CD4-positive, alpha-beta T cell treated with Interleukin-1 beta for 1 hour (primary cell): ENCODE measurements around the gene SHQ1.
A peak's percentile ranks its signal among the peaks of the same experiment; 100 is the strongest.
"Not testable (repeated sequence)": the region's sequence is repeated elsewhere in the genome, so short reads cannot be mapped to it uniquely, and the experiment has no call there.

ENCODE experiments used
- DNase-seq, 2 donors: peaks; one replicate each; pipeline ENCODE4 v3.0.0-alpha.2; 2020 to 2022

The SHQ1 gene

DNA sequence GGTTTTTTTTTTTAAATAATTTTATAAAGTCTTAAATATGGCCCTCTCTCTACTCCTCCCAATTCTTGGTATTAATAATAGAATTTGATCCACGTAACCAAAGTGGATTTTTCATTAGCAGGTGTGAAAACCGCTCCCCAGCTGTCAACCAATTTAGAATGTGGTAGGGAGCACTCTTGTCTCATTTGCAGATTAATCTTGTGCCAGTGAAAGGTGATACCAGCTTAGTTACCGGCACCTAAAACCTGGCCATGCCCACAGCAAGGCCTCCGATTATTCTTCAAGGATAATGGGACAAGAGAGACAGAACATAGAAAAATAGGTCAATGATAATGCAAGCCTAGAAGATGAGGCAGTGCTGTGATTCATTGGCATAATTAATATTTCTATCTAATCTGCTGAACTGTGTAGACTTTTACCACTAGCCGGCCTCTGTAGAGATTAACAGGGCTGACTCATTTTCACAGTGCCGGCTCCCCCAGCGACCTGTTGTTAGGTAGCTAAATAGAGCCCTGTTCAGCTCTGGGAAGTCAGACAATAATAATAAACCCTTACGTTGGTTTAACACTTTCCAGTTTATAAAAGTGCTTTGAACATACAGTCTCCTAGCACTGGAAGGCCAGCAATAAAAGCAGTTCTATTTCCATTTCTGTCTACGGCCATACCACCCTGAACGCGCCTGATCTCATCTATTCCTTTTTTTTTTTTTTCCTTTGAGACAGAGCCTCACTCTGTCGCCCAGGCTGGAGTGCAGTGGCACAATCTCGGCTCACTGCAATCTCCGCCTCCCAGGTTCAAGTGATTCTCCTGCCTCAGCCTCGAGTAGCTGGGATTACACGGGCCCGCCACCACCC lies 102.9 kb downstream of the SHQ1 start:
- DNase-seq = no peak

DNA sequence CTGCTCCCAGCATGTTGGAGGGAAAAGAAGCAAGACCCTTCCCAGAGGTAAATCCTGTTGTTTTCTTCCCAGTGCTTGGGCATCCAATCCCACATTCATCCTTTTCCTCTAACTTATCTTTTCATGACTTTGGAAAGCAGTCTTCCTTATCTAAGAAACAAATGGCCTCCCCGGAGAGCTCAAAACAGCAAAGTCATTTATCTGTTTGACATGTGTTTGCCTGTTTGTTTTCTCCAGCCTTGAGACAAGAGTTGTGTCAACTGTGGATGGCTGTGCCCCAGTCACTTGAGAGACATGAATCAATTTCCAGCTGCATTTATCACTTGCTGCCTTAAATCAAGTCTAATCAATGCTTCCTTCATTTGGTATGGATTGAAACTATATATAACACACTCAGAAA lies 103.9 kb downstream of the SHQ1 start:
- no peak for DNase-seq

DNA sequence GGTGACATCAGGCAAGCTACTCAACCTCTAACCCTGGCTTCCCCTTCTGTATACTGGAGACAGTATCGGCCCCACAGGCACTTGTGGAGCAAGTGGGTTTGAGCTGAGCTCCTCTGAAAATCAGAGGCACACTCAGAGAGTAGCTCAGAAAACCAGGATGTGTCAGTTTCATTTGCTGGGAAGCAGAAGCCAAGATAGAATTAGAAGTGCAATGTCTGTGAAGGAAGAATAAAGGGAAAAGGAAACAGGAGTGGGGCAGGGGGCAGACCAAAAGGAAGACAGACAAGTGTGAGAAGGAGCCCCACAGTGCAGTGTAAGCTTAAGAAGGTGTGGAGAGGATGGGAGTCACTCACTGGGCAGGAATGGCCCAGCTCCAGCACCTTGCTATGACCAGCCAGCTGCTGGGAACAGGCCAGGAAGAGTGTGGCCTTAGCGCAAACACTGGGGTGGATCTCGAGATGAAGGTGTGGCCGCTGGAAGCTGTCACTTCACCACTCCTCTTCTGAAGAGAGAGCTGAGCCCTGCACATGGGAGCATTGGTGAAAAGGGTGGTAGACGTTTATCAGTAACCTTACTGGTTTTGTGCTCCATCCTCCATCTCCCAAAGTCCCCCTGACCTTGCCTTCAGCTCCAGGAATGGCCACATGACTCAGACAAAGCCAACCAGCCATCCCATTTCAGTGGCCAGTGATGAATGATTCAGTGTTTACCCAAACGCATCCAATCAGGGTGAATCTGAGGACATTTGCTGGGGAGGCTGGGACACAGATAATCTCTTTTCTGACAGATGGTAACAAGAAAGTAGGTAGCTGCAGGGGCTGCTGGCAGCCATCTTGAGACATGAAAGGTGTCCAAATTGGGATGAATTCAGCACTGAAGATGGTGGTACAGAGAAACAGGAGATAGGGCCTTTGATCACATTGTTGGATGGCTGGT lies 108.4 kb downstream of the SHQ1 start:
- no peak for DNase-seq

DNA sequence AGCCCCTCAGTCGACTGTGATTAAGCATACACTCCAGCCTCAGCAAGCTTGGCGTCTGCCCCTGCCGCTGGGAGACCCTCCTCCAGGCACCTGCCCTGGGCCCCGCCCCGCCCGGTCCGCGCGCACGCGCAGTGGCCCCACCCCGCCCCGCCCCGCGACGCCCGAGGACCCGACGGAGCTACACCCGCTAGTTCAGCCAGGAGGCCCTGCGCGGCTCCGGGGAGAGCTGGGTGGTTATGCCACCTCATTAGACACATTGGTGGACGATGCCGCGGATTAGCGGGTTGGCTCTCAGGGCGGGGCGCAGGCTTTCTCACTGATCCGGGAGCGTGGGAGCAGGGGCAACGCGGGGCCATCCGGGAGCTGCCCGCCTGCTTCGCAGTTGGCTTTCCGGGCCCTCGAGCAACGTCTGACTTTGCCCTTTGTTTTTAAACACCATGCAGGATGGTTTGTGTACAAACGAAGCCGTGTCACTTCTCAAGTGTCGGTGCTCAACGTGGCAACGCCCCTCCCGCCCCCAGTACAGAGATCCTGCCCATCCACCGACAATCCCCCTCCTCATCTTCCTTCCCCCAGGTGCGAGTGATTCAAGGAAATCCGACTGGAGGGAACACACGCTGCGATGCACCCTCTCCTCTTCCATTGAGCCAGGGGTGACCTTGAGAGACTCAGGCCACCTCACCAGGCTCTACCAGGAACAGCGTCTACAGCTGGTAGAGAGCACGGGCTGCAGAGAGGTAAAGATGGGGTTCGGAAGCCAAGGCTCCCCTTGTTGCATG lies 109.3 kb downstream of the SHQ1 start:
- peak; percentile 76 for DNase-seq

DNA sequence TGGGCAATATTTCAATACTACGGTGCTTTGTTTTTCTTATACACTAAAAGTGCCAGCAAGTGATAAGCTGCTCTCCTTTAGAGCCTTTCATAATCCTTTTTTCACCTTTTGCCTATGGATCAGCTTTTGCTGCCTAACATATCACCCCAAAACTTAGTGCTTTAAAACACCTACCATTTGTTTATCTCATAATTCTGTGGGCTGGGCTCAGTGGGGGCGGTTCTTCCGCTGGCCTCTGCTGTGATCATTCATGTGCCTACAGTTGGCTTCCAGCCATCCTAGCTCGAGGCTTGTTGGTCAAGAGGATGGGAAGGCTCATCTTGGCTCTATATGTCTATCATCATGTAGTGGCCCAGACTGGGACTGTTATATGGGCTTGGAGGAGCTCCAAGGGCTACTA lies 113.2 kb downstream of the SHQ1 start:
- not testable (repeated sequence) for DNase-seq

DNA sequence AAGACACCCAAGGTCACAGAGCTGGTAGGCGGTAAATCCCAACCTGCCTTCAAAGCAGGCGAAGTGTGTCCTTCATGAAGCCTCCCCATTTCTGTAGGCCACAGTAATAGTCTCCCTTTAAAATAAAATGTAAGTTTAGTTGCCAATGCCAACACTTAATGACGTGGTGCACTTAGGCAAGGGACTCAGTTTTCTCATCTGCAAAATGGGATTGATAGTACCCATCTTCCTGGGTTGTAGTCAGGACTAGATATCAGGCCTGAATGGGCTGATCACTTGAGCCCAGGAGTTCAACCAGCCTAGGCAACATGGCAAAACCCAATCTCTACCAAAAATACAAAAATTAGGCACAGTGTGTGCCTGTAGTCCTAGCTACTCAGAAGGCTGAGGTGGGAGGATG lies 114.6 kb downstream of the SHQ1 start:
- DNase-seq = no peak

DNA sequence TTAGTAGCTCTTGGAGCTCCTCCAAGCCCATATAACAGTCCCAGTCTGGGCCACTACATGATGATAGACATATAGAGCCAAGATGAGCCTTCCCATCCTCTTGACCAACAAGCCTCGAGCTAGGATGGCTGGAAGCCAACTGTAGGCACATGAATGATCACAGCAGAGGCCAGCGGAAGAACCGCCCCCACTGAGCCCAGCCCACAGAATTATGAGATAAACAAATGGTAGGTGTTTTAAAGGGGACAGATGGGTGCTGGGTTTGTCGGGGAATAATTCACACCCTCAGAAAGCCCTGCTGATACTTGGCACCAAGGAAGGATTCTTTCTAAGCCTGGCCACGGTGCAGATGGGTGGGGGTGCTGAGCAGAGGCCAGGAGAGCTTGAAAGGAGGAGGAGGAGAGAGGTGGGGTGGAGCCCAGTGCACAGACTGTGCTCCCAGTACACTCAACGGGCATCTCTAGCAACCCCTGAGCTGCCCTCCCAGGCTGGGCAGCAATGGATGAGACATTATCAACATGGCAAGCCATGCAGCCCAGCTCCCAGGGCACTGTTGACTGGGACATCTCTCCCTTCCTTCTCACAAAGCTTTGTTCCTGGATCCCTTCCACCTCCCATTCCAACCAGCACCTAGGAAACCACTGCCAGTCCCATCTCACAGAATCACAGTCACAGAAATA lies 115.4 kb downstream of the SHQ1 start:
- not testable (repeated sequence) for DNase-seq

GRCh38 chr3:72728958-72729467 lies 119.2 kb downstream of the SHQ1 start:
- DNase-seq = no peak

GRCh38 chr3:72728329-72728889 lies 119.8 kb downstream of the SHQ1 start:
- DNase-seq = no peak

GRCh38 chr3:72727726-72728125 lies 120.5 kb downstream of the SHQ1 start:
- DNase-seq = no peak

DNA sequence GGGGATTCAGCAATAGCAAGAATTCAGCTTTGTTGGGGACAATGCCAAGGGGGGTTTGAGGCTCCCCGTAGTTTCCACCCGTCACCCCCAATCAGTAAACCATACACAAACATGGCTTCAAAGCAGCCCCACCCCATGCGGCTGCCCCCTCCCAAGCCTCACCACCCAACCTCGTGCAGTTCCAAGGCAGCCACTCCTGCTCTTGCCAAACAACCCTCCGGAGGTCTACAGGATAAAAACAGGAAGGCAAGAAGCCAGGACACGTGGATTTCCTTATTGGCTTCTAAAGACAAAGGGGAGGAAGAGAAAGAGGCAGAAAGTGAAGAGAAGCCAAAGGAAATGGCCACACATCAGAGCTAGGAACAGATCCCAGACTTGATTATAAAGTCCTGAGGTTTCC lies 121.1 kb downstream of the SHQ1 start:
- DNase-seq = no peak

DNA sequence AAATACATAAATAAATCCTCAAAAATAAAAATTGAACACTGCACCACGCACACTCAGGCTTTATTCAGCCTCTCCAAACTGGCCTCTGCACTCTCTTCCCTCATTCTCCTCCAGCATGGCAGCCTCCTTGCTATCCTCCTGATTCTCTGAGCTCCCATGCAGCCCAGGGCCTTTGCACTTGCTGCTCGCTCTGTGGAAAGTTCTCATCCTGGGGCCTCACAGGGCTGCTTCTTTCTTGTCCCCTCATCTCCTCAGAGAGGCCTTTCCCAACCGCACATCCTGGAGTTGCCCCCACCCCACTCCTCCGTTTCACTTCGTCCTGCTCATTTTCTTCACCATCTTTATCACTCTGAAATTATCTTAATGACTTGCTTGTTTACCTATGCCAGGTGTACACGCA lies 123.0 kb downstream of the SHQ1 start:
- no peak for DNase-seq

GRCh38 chr3:72724070-72724469 lies 124.2 kb downstream of the SHQ1 start:
- DNase-seq = no peak

DNA sequence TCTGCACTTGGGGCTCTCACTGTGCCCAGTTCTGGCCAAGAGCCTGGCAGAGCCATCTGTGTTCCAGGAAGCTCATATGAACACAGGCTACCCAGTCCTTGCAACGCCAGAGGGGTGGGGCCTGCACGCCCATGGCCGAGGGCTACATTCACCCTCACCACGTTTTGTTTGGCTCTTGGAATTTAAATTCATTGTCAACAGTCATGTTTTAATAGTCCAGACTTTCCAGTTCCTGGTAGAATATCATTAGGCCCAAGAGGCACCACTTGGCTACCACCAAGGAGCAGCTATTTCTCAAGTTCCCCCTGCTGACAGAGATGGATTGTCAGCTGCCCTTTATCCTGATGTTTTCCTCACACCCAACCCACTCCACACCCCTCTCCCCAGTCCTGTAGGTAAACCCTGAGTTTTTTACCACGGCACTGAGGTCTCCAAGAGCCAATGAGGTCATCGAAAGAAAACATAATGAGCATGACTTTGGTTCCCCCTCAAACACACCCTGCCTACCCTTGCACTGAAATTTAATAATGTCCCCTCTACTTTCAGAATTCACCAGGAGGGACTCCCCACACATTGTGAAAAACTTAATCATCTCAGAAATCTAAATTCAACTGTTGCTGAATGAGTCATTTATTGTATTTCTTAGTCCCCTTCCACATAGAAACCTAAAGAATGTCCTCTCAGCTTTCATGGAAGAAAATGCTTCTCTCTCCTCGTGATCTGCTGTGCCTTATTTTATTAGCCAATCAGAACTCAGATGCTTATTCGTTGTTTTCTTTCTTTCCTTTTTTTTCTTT lies 125.1 kb downstream of the SHQ1 start:
- DNase-seq = no peak

- no peak for DNase-seq
Observed at GRCh38 chr3:72721683-72722381, 126.4 kb downstream of the SHQ1 start.

GRCh38 chr3:72720566-72720965 lies 127.7 kb downstream of the SHQ1 start:
- no peak for DNase-seq

DNA sequence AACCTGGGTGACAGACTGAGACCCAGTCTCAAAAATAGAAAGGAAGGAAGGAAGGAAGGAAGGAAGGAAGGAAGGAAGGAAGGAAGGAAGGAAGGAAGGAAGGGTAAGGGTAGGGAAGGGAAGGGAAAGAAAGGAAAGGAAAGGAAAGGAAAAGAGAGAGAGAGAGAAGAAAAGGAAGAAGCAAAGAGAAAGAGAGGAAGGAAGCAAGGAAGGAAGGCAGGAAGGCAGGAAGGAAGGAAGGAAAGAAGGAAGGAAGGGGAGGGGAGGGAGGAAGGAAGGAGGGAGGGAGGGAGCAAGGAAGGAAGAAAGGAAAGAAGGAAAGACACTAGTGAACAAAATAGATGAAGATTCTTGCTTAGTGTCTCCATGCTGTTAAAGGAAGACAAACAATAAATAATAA lies 129.1 kb downstream of the SHQ1 start:
- no peak for DNase-seq

GRCh38 chr3:72714135-72714534 lies 134.1 kb downstream of the SHQ1 start:
- DNase-seq = not testable (repeated sequence)

- DNase-seq = not testable (repeated sequence)
Observed at GRCh38 chr3:72710471-72710870, 137.8 kb downstream of the SHQ1 start.

GRCh38 chr3:72708441-72708840 lies 139.8 kb downstream of the SHQ1 start:
- no peak for DNase-seq
